ENCODE data around the gene SCAF4.

SCAF4 gene

DNA sequence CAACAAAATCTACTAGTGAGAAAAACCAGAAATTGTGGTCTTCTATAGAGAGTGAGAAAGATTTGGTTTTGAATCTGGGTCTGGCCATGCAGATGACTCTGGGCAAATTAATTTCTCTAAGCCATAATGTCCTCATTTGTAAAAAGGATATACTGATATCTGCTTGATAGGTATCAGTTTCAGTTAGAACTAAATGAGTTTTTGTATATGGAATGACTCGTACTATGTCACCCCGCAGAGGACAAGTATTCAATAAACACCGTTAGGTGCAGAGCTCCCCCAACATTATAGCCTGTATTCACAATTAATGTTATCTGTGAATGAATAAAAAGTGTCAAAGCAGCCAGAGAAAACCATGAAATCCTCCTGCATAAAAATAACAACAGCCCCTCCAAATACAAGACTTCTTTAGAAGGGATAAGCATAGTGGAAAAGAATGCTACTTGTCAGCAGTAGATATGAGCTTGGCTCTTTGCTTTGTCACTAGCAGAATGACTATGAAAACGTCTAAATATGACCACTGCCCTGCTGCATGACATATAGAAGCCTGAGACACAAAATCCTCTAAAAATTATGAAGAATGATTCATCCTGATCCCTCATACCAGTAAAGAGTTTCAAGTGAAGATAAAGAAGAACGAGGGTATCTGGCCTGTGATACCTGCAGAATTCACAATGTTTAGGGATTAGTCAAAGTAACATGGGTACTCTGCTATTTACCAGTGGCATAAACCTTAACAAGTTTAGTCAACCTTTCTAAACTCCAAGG, 17.8 kb downstream of the SCAF4 start:
- DNase-seq (ENCODE audit: insufficient read length, low spot score), result no peak
- TF ChIP-seq PAX5 (IDR thresholded peaks at IDR 0.05; ENCODE audit: insufficient read depth, low read length, severe bottlenecking) (no peak), TAF1 (IDR thresholded peaks at IDR 0.05; ENCODE audit: low read depth, low read length) (no peak), POLR2A (IDR thresholded peaks at IDR 0.05; ENCODE audit: low read depth, low read length) (no peak), SPI1 (IDR thresholded peaks at IDR 0.05; ENCODE audit: low read depth, low read length) (no peak), POLR2AphosphoS5 (IDR thresholded peaks at IDR 0.05; ENCODE audit: low read depth, low read length) (no peak), POU2F2 (IDR thresholded peaks at IDR 0.05; ENCODE audit: low read depth, low read length) (no peak)
- FAIRE-seq, result no peak

DNA sequence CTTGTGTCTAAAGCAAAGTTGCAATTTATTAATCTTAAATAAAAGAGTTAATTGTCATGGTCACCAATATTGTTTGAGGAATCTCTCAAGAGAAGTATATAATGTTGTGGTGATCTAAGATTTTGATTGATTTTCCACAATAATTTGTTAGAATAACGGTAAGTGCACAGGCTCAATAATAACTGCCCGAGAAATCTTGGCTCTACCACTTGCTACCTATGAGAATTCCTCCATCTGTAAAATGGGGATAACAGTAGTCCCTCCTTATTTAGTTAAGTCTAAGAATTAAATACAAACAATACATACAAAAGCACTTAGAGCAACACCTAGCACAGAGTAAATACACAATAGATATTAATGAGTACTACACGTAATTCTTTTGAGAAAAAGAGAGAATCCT, 18.8 kb downstream of the SCAF4 start:
- FAIRE-seq (no peak), DNase-seq (ENCODE audit: insufficient read length, low spot score) (no peak)
- TF ChIP-seq TAF1 (IDR thresholded peaks at IDR 0.05; ENCODE audit: low read depth, low read length) (no peak), POLR2A (IDR thresholded peaks at IDR 0.05; ENCODE audit: low read depth, low read length) (no peak), SPI1 (IDR thresholded peaks at IDR 0.05; ENCODE audit: low read depth, low read length) (no peak)

DNA sequence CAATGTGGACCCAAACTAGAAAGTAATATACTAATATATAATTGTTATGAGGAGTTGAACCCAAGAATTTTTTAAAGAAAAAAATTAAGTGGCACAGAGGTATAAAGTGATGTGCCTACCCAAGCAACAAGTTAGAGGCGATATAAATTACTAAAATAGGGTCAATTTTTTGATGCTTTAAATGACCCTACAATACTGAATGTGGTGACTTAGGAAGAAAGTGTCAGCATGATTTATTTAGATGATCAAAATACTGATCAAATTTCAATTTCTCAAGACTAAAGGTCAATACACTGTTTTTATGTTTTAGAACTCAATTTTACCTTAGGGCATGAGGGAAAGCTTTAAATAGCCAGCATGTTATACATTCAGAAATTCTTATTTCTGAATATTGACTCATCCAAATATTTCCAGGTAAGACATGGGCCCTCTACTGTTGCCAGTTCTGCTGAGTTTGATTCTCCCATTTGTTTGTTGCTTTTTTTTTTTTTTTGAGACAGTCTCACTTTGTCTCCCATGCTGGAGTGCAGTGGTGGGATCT, 20.1 kb downstream of the SCAF4 start:
- no peak for FAIRE-seq
- TF ChIP-seq TAF1 (IDR thresholded peaks at IDR 0.05; ENCODE audit: low read depth, low read length) (no peak), POLR2A (IDR thresholded peaks at IDR 0.05; ENCODE audit: low read depth, low read length) (no peak), POLR2AphosphoS5 (IDR thresholded peaks at IDR 0.05; ENCODE audit: low read depth, low read length) (no peak), POU2F2 (IDR thresholded peaks at IDR 0.05; ENCODE audit: low read depth, low read length) (no peak), SPI1 (IDR thresholded peaks at IDR 0.05; ENCODE audit: low read depth, low read length) (no peak), PAX5 (IDR thresholded peaks at IDR 0.05; ENCODE audit: insufficient read depth, low read length, severe bottlenecking) (no peak)
- no peak for DNase-seq (ENCODE audit: insufficient read length, low spot score)

DNA sequence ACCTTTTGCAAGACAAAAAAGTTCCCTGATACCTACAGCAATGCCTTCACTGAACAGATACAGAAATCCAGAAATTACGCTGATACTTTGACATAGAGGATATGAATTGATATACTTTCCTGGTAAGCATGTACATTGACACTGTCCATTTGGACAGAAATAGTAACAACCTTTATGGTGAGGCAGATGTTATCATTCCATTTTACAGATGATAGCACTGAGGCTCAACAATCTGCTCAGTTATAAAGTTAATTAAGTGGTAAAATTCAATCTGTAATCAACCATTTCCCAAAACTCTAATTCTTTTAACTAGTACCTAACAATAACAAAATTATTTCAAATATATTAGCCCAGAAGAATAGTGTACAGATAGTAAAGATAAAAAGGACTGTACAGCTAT, 20.6 kb downstream of the SCAF4 start:
- no peak for FAIRE-seq
- no peak for DNase-seq (ENCODE audit: insufficient read length, low spot score)

DNA sequence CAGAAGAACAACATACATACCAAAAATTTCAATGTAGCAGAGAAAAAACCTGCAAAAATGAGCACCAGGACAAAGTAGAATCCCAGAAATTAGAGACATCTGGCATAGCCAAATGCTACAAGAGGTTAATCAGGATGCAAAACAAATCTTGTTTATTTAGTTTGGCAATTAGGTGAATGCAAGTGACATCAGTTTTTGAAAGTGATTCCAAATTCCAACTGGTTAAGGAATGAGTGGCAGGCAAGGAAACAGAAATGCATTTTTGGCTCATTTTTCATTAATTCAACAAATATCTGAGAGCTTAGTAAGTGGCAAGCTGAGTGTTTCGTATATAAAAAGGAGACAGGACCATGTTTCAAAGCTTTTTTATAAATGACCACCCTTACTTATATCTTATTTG, 21.3 kb downstream of the SCAF4 start:
- TF ChIP-seq PAX5 (IDR thresholded peaks at IDR 0.05; ENCODE audit: insufficient read depth, low read length, severe bottlenecking) (no peak), POU2F2 (IDR thresholded peaks at IDR 0.05; ENCODE audit: low read depth, low read length) (no peak), SPI1 (IDR thresholded peaks at IDR 0.05; ENCODE audit: low read depth, low read length) (no peak), TAF1 (IDR thresholded peaks at IDR 0.05; ENCODE audit: low read depth, low read length) (no peak), POLR2AphosphoS5 (IDR thresholded peaks at IDR 0.05; ENCODE audit: low read depth, low read length) (no peak), POLR2A (IDR thresholded peaks at IDR 0.05; ENCODE audit: low read depth, low read length) (no peak)
- DNase-seq (ENCODE audit: insufficient read length, low spot score), result no peak
- FAIRE-seq, result no peak

More for the DNA sequence above, 20.6 kb downstream of the SCAF4 start:
- TF ChIP-seq PAX5 (IDR thresholded peaks at IDR 0.05; ENCODE audit: insufficient read depth, low read length, severe bottlenecking), result no peak
- TF ChIP-seq TAF1 (IDR thresholded peaks at IDR 0.05; ENCODE audit: low read depth, low read length), result no peak
- no peak for TF ChIP-seq POLR2A (IDR thresholded peaks at IDR 0.05; ENCODE audit: low read depth, low read length)

DNA sequence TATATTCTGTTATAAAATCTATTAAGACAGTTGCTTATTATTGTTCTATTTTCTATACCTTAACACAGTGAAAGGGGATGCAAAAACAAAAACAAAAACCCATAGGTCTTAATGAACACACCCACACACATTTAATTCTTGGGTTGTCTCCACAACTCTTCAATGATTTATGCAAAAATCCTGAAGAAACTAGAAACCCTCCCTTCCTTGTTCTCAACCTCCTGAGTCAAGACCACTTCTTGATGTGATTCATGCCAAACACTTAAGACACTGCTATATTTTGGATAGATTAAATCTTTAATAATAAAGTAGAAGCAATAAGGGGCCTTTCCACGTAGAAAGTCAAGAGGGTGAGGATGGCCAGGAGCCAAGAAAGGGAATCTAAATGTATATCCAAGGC, 23.4 kb downstream of the SCAF4 start:
- FAIRE-seq, result no peak
- no peak for DNase-seq (ENCODE audit: insufficient read length, low spot score)
- no peak for TF ChIP-seq SPI1 (IDR thresholded peaks at IDR 0.05; ENCODE audit: low read depth, low read length)
- no peak for TF ChIP-seq PAX5 (IDR thresholded peaks at IDR 0.05; ENCODE audit: insufficient read depth, low read length, severe bottlenecking)
- no peak for TF ChIP-seq POLR2AphosphoS5 (IDR thresholded peaks at IDR 0.05; ENCODE audit: low read depth, low read length)
- no peak for TF ChIP-seq TAF1 (IDR thresholded peaks at IDR 0.05; ENCODE audit: low read depth, low read length)
- TF ChIP-seq POLR2A (IDR thresholded peaks at IDR 0.05; ENCODE audit: low read depth, low read length), result no peak
- no peak for TF ChIP-seq POU2F2 (IDR thresholded peaks at IDR 0.05; ENCODE audit: low read depth, low read length)

DNA sequence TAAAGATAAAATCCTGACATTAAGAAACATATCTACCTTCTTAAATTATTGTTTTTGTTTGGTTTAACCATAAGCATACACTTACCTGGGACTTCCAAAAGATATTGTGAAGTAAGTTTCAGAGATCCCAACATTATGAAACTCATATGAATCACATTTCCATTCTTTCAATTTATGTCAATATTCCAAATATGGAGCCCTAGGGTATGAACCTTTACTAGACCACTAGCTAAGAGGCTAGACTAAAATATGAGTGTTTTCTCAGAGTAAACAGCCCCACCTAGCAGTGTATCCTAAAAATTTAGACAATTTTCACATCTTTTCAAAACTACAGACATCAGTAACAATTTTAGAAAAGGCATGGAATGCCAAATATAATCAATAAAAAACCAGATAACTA, 24.4 kb downstream of the SCAF4 start:
- DNase-seq (ENCODE audit: insufficient read length, low spot score) (no peak), FAIRE-seq (no peak)
- no peak for TF ChIP-seq SPI1 (IDR thresholded peaks at IDR 0.05; ENCODE audit: low read depth, low read length)
- no peak for TF ChIP-seq POLR2A (IDR thresholded peaks at IDR 0.05; ENCODE audit: low read depth, low read length)
- TF ChIP-seq PAX5 (IDR thresholded peaks at IDR 0.05; ENCODE audit: insufficient read depth, low read length, severe bottlenecking), result no peak
- no peak for TF ChIP-seq TAF1 (IDR thresholded peaks at IDR 0.05; ENCODE audit: low read depth, low read length)
- TF ChIP-seq POLR2AphosphoS5 (IDR thresholded peaks at IDR 0.05; ENCODE audit: low read depth, low read length), result no peak
- TF ChIP-seq POU2F2 (IDR thresholded peaks at IDR 0.05; ENCODE audit: low read depth, low read length), result no peak

DNA sequence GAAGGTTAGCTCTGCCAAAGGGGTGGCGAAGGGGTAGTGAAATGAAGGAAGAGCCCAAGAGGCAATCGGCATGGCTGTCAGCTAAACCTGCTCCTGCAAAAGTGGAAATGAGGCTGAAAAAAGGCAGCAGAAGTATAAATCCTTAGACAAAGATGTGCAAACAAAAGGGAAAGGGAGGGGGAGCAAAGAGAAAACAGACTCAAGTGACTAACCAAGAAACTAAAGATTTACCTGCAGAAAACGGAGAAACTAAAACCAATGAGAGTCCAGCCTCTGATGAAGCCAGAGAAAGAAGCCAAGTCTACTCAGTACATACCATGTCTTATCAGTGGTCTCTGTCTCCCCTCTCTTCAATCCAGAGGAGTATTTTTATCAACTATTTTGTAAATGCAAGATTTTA, 25.4 kb downstream of the SCAF4 start:
- FAIRE-seq, result no peak
- DNase-seq (ENCODE audit: insufficient read length, low spot score), result no peak
- TF ChIP-seq POLR2A (IDR thresholded peaks at IDR 0.05; ENCODE audit: low read depth, low read length) (no peak), POLR2AphosphoS5 (IDR thresholded peaks at IDR 0.05; ENCODE audit: low read depth, low read length) (no peak), SPI1 (IDR thresholded peaks at IDR 0.05; ENCODE audit: low read depth, low read length) (no peak), TAF1 (IDR thresholded peaks at IDR 0.05; ENCODE audit: low read depth, low read length) (no peak), POU2F2 (IDR thresholded peaks at IDR 0.05; ENCODE audit: low read depth, low read length) (no peak), PAX5 (IDR thresholded peaks at IDR 0.05; ENCODE audit: insufficient read depth, low read length, severe bottlenecking) (no peak)

DNA sequence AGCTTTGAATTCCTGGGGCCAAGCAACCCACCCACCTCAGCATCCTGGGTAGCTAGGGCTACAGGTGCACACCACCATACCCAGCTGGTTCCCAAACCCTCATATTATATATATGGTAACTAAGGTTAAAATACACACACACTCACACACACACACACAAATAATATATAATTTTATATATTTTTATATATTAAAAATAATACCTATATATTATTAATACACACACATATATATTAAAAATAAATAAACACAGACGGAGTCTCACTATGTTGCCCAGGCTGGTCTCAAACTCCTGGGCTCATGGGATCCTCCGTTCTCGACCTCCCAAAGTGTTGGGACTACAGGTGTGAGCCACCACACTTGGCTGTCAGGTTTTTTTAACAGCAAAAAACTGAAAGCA, 31.9 kb downstream of the SCAF4 start:
- no peak for FAIRE-seq
- TF ChIP-seq PAX5 (IDR thresholded peaks at IDR 0.05; ENCODE audit: insufficient read depth, low read length, severe bottlenecking), result no peak
- TF ChIP-seq TAF1 (IDR thresholded peaks at IDR 0.05; ENCODE audit: low read depth, low read length), result no peak
- no peak for TF ChIP-seq SPI1 (IDR thresholded peaks at IDR 0.05; ENCODE audit: low read depth, low read length)
- TF ChIP-seq POLR2AphosphoS5 (IDR thresholded peaks at IDR 0.05; ENCODE audit: low read depth, low read length), result no peak
- no peak for TF ChIP-seq POLR2A (IDR thresholded peaks at IDR 0.05; ENCODE audit: low read depth, low read length)
- TF ChIP-seq POU2F2 (IDR thresholded peaks at IDR 0.05; ENCODE audit: low read depth, low read length), result no peak
- DNase-seq (ENCODE audit: insufficient read length, low spot score), result no peak

DNA sequence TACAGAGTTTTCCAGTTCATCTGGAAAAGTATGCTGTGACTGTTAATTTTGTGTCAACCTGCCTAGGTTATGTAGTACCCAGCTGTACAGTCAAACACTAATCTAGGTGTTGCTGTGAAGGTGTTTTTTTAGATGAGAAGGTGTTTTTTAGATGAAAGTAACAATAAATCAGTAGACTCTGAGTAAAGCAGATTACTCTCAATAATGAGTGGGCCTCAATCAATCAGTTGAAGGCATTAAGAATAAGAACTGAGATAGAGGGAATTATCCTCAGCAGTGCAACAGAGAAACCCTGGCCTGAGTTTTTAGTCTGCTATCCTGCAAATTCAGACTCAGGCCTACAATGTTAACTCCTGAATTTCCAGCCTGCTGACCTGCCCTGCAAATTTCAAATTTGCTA, 33.5 kb downstream of the SCAF4 start:
- TF ChIP-seq TAF1 (IDR thresholded peaks at IDR 0.05; ENCODE audit: low read depth, low read length), result no peak
- no peak for TF ChIP-seq PAX5 (IDR thresholded peaks at IDR 0.05; ENCODE audit: insufficient read depth, low read length, severe bottlenecking)
- TF ChIP-seq POU2F2 (IDR thresholded peaks at IDR 0.05; ENCODE audit: low read depth, low read length), result no peak
- no peak for TF ChIP-seq POLR2AphosphoS5 (IDR thresholded peaks at IDR 0.05; ENCODE audit: low read depth, low read length)
- TF ChIP-seq SPI1 (IDR thresholded peaks at IDR 0.05; ENCODE audit: low read depth, low read length), result no peak
- no peak for TF ChIP-seq POLR2A (IDR thresholded peaks at IDR 0.05; ENCODE audit: low read depth, low read length)
- no peak for FAIRE-seq
- no peak for DNase-seq (ENCODE audit: insufficient read length, low spot score)
